OCI-LY7 (cell line): ENCODE results near the gene DHRS4L2.
"Not testable (repeated sequence)": the region's sequence is repeated elsewhere in the genome, so short reads cannot be mapped to it uniquely, and the experiment has no call there.

ENCODE experiments used
- EZH2phosphoT487 ChIP-seq: fragments of 200-600 bp; sonication (generic); IDR thresholded peaks from 2 replicates; pipeline ENCODE4 v1.6.1; 2018; ENCODE audit warnings: low read depth, borderline replicate concordance, mild to moderate bottlenecking, mixed run types, antibody characterized with exemption, low read length, moderate library complexity, mixed read lengths
- TF ChIP-seq, protein P1 (sequence below): fragments of 200-600 bp; sonication (generic); conservative IDR thresholded peaks from 2 replicates; pipeline ENCODE4 v1.5.1; 2014; ENCODE audit warnings: mild to moderate bottlenecking, antibody characterized with exemption, low read length, moderate library complexity, mixed read lengths

DNA sequence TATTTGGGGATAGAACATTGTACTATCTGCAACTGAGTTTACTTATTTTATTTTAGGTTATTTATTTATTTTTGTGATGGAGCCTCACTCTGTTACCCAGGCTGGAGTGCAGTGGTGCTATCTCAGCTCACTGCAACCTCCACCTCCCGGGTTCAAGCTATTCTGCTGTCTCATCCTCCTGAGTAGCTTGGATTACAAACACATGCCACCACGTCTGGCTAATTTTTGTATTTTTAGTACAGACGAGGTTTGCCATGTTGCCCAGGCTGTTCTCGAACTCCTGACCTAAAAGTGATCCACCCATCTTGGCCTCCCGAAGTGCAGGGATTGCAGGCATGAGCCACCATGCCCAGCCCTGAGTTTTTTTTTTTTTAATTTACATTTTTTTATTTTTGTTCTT lies 10.9 kb downstream of the DHRS4L2 start:
- TF ChIP-seq, protein P1, sequence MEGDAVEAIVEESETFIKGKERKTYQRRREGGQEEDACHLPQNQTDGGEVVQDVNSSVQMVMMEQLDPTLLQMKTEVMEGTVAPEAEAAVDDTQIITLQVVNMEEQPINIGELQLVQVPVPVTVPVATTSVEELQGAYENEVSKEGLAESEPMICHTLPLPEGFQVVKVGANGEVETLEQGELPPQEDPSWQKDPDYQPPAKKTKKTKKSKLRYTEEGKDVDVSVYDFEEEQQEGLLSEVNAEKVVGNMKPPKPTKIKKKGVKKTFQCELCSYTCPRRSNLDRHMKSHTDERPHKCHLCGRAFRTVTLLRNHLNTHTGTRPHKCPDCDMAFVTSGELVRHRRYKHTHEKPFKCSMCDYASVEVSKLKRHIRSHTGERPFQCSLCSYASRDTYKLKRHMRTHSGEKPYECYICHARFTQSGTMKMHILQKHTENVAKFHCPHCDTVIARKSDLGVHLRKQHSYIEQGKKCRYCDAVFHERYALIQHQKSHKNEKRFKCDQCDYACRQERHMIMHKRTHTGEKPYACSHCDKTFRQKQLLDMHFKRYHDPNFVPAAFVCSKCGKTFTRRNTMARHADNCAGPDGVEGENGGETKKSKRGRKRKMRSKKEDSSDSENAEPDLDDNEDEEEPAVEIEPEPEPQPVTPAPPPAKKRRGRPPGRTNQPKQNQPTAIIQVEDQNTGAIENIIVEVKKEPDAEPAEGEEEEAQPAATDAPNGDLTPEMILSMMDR = not testable (repeated sequence)
- not testable (repeated sequence) for TF ChIP-seq EZH2phosphoT487
